ENCODE results near the gene UBE2Q2.

GRCh38 chr15:75918135-75918534, 74.9 kb downstream of the UBE2Q2 start:
- TF ChIP-seq ELF4 (IDR thresholded peaks at IDR 0.05) (no peak), FOXM1 (IDR thresholded peaks at IDR 0.05; ENCODE audit: borderline replicate concordance) (no peak), CTBP1 (IDR thresholded peaks at IDR 0.05; ENCODE audit: borderline replicate concordance) (no peak), FOXK2 (IDR thresholded peaks at IDR 0.05) (no peak), FOXA1 (IDR thresholded peaks at IDR 0.05) (no peak), SP1 (IDR thresholded peaks at IDR 0.05) (no peak), BHLHE40 (IDR thresholded peaks at IDR 0.05; ENCODE audit: borderline replicate concordance) (no peak), LEF1 (IDR thresholded peaks at IDR 0.05; ENCODE audit: borderline replicate concordance) (no peak), SUZ12 (IDR thresholded peaks at IDR 0.05) (no peak), ZNF384 (IDR thresholded peaks at IDR 0.05) (no peak), TARDBP (IDR thresholded peaks at IDR 0.05) (no peak), L3MBTL2 (conservative IDR thresholded peaks at IDR 0.05) (no peak), NFRKB (IDR thresholded peaks at IDR 0.05) (no peak)
- TF ChIP-seq, protein P1, sequence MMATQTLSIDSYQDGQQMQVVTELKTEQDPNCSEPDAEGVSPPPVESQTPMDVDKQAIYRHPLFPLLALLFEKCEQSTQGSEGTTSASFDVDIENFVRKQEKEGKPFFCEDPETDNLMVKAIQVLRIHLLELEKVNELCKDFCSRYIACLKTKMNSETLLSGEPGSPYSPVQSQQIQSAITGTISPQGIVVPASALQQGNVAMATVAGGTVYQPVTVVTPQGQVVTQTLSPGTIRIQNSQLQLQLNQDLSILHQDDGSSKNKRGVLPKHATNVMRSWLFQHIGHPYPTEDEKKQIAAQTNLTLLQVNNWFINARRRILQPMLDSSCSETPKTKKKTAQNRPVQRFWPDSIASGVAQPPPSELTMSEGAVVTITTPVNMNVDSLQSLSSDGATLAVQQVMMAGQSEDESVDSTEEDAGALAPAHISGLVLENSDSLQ (IDR thresholded peaks at IDR 0.05), result no peak
